Naive thymus-derived CD8-positive, alpha-beta T cell (primary cell): ENCODE data around the gene DNPH1. TPM values are rescaled to one million over a fixed set of nuclear protein-coding genes. Genes with fewer than 3 reads are reported as not detected.

ENCODE experiments used
- polyA plus RNA-seq, 3 donors: library from polyadenylated mRNA; unstranded; fragments of 300-500 nt; fragmentation: Illumina TruSeq; gene quantifications; one replicate each; pipeline ENCODE4 v1.2.3, GENCODE V29; 2021
- total RNA-seq, 8 experiments: library from RNA in 2 of 8; stranded (reverse) in 2 of 8; gene quantifications; one replicate each; pipeline ENCODE4 v1.2.3 and lab custom pipeline; 2021 to 2026

Gene DNPH1
- total and polyA plus RNA-seq, 5 experiments from 2014 or later, result 45.9 to 173 (median 109) TPM

Other genes starting within 250 kb of the DNPH1 start
- gene PPP2R5D, start 244.9 kb downstream of the DNPH1 start, total RNA-seq, result 10 to 100 TPM; 27.0 to 32.4 TPM
- 10 to 100 TPM; 11.6 to 29.8 (median 17.6) TPM for gene PPP2R5D, start 244.9 kb downstream of the DNPH1 start, polyA plus RNA-seq
- 10 to 100 TPM; 33.9 to 38.4 TPM for gene MEA1, start 215.5 kb downstream of the DNPH1 start, total RNA-seq
- gene MEA1, start 215.5 kb downstream of the DNPH1 start, polyA plus RNA-seq, result 10 to 100 TPM; 73.4 to 90.9 (median 77.5) TPM
- 10 to 100 TPM; 71.6 to 77.3 TPM for gene KLHDC3, start 215.2 kb downstream of the DNPH1 start, total RNA-seq
- gene KLHDC3, start 215.2 kb downstream of the DNPH1 start, polyA plus RNA-seq, result 100 to 1,000 TPM; 107 to 136 (median 117) TPM
- 10 to 100 TPM; 53.9 to 55.5 TPM for gene RRP36, start 207.9 kb downstream of the DNPH1 start, total RNA-seq
- 10 to 100 TPM; 52.7 to 74.5 (median 57.8) TPM for gene RRP36, start 207.9 kb downstream of the DNPH1 start, polyA plus RNA-seq
- gene CUL7, start 175.6 kb downstream of the DNPH1 start, total RNA-seq, result 10 to 100 TPM; 13.2 to 14.4 TPM
- gene CUL7, start 175.6 kb downstream of the DNPH1 start, polyA plus RNA-seq, result 1 to 10 TPM; 1.6 to 3.5 (median 1.6) TPM
- gene MRPL2, start 170.0 kb downstream of the DNPH1 start, total RNA-seq, result 10 to 100 TPM; 58.1 to 59.3 TPM
- gene MRPL2, start 170.0 kb downstream of the DNPH1 start, polyA plus RNA-seq, result 10 to 100 TPM; 40.7 to 69.9 (median 59.5) TPM
- 10 to 100 TPM; 57.2 to 64.6 TPM for gene KLC4, start 169.8 kb downstream of the DNPH1 start, total RNA-seq
- gene KLC4, start 169.8 kb downstream of the DNPH1 start, polyA plus RNA-seq, result 10 to 100 TPM in 2 of 3 donors, 1 to 10 TPM in 1; 9.9 to 12.7 (median 10.9) TPM
- gene PTK7, start 153.2 kb downstream of the DNPH1 start, total RNA-seq, result 10 to 100 TPM; 19.4 to 22.2 TPM
- gene PTK7, start 153.2 kb downstream of the DNPH1 start, polyA plus RNA-seq, result 10 to 100 TPM in 1 of 3 donors, 1 to 10 TPM in 1, not detected in 1; 6.5 to 10.3 TPM
- 10 to 100 TPM; 26.5 to 27.3 TPM for gene SRF, start 58.2 kb downstream of the DNPH1 start, total RNA-seq
- gene SRF, start 58.2 kb downstream of the DNPH1 start, polyA plus RNA-seq, result 1 to 10 TPM; 3.9 to 6.9 (median 5.2) TPM
- 100 to 1,000 TPM; 101 to 110 TPM for gene CUL9, start 47.3 kb downstream of the DNPH1 start, total RNA-seq
- 10 to 100 TPM in 2 of 3 donors, 1 to 10 TPM in 1; 6.8 to 10.4 (median 10.3) TPM for gene CUL9, start 47.3 kb downstream of the DNPH1 start, polyA plus RNA-seq
- not detected for gene TTBK1, start 14.0 kb upstream of the DNPH1 start, total RNA-seq
- gene TTBK1, start 14.0 kb upstream of the DNPH1 start, polyA plus RNA-seq, result not detected
- not detected for gene SLC22A7, start 68.8 kb upstream of the DNPH1 start, total RNA-seq
- not detected for gene SLC22A7, start 68.8 kb upstream of the DNPH1 start, polyA plus RNA-seq
- gene CRIP3, start 79.3 kb upstream of the DNPH1 start, total RNA-seq, result 1 to 10 TPM; 4.1 to 5.3 TPM
- gene CRIP3, start 79.3 kb upstream of the DNPH1 start, polyA plus RNA-seq, result not detected
- 10 to 100 TPM; 34.4 to 35.0 TPM for gene ZNF318, start 140.2 kb upstream of the DNPH1 start, total RNA-seq
- 1 to 10 TPM; 3.4 to 7.0 (median 5.7) TPM for gene ZNF318, start 140.2 kb upstream of the DNPH1 start, polyA plus RNA-seq
- gene ABCC10, start 198.1 kb upstream of the DNPH1 start, total RNA-seq, result 10 to 100 TPM; 67.2 to 72.6 TPM
- gene ABCC10, start 198.1 kb upstream of the DNPH1 start, polyA plus RNA-seq, result 10 to 100 TPM in 2 of 3 donors, 1 to 10 TPM in 1; 9.6 to 15.9 (median 10.6) TPM
- gene DLK2, start 226.1 kb upstream of the DNPH1 start, total RNA-seq, result 1 to 10 TPM in 1 of 2 experiments, under 1 TPM in 1; 0.71 to 1.2 TPM
- 1 to 10 TPM in 1 of 3 donors, under 1 TPM in 1, not detected in 1; 0.22 to 1.2 TPM for gene DLK2, start 226.1 kb upstream of the DNPH1 start, polyA plus RNA-seq
- 10 to 100 TPM; 47.7 to 54.7 TPM for gene TJAP1, start 248.1 kb upstream of the DNPH1 start, total RNA-seq
- gene TJAP1, start 248.1 kb upstream of the DNPH1 start, polyA plus RNA-seq, result 10 to 100 TPM in 1 of 3 donors, 1 to 10 TPM in 2; 5.1 to 12.1 (median 8.4) TPM